H9 (cell line): ENCODE measurements around the gene LBHD2. TPM values are rescaled to one million over a fixed set of nuclear protein-coding genes. Genes with fewer than 3 reads are reported as not detected.

Experiments used
- DNase-seq: peaks from one replicate; pipeline ENCODE4 v3.0.0-alpha.2; 2017
- H2AFZ ChIP-seq: one replicate; pipeline ENCODE4 v1.6.1; 2013; ENCODE audit warnings: mild to moderate bottlenecking, low read length, control low read depth, moderate library complexity
- H2AK5ac ChIP-seq: 2 replicates; pipeline ENCODE4 v1.6.1; 2013; ENCODE audit warnings: low read length, control low read depth, mixed read lengths; ENCODE audit not compliant: insufficient read length
- H2BK120ac ChIP-seq: one replicate; pipeline ENCODE4 v1.6.1; 2013; ENCODE audit warnings: low read depth, mild to moderate bottlenecking, low read length, control low read depth, inconsistent platforms; ENCODE audit not compliant: poor library complexity, severe bottlenecking
- H2BK12ac ChIP-seq: 2 replicates; pipeline ENCODE4 v1.6.1; 2013; ENCODE audit warnings: low read length, control low read depth, mixed read lengths, low read depth; ENCODE audit not compliant: insufficient read length
- H2BK15ac ChIP-seq: 2 replicates; pipeline ENCODE4 v1.6.1; 2013; ENCODE audit warnings: low read depth, low read length, control low read depth
- H2BK20ac ChIP-seq: one replicate; pipeline ENCODE4 v1.6.1; 2013; ENCODE audit warnings: low read depth, mild to moderate bottlenecking, low read length, control low read depth, inconsistent platforms; ENCODE audit not compliant: poor library complexity, severe bottlenecking
- H2BK5ac ChIP-seq: 2 replicates; pipeline ENCODE4 v1.6.1; 2013; ENCODE audit warnings: low read length, control low read depth, mixed read lengths; ENCODE audit not compliant: insufficient read length
- H3K14ac ChIP-seq: 2 replicates; pipeline ENCODE4 v1.6.1; 2013; ENCODE audit warnings: low read length, control low read depth; ENCODE audit not compliant: insufficient read depth
- H3K18ac ChIP-seq: 2 replicates; pipeline ENCODE4 v1.6.1; 2013; ENCODE audit warnings: low read depth, mild to moderate bottlenecking, mixed read lengths, low read length, control low read depth; ENCODE audit not compliant: insufficient read length
- H3K23ac ChIP-seq: 2 replicates; pipeline ENCODE4 v1.6.1; 2013; ENCODE audit warnings: low read length, control low read depth, mixed read lengths, low read depth; ENCODE audit not compliant: insufficient read length
- H3K23me2 ChIP-seq: 2 replicates; pipeline ENCODE4 v1.6.1; 2013; ENCODE audit warnings: low read depth, mild to moderate bottlenecking, mixed read lengths, low read length, control low read depth; ENCODE audit not compliant: insufficient read length, poor library complexity, severe bottlenecking
- H3K27ac ChIP-seq: 2 replicates; pipeline ENCODE4 v1.5.1; 2013; ENCODE audit warnings: low read length, control low read depth, mixed read lengths, low read depth; ENCODE audit not compliant: insufficient read length
- H3K27me3 ChIP-seq: 2 replicates; pipeline ENCODE4 v1.6.1; 2013; ENCODE audit warnings: low read length, control low read depth, inconsistent platforms; ENCODE audit not compliant: insufficient read depth
- H3K4ac ChIP-seq: 2 replicates; pipeline ENCODE4 v1.6.1; 2013; ENCODE audit warnings: low read depth, mild to moderate bottlenecking, control low read depth, inconsistent platforms, low read length, moderate library complexity
- H3K4me1 ChIP-seq: 2 replicates; pipeline ENCODE4 v1.6.1; 2013; ENCODE audit warnings: low read length, control low read depth, inconsistent platforms; ENCODE audit not compliant: insufficient read depth
- H3K4me2 ChIP-seq: 2 replicates; pipeline ENCODE4 v1.6.1; 2013; ENCODE audit warnings: low read length, control low read depth, mixed read lengths; ENCODE audit not compliant: insufficient read length, insufficient read depth
- H3K56ac ChIP-seq: 2 replicates; pipeline ENCODE4 v1.6.1; 2013; ENCODE audit warnings: low read depth, mild to moderate bottlenecking, mixed read lengths, low read length, control low read depth; ENCODE audit not compliant: insufficient read length
- H3K79me1 ChIP-seq: 2 replicates; pipeline ENCODE4 v1.6.1; 2013; ENCODE audit warnings: low read depth, mild to moderate bottlenecking, moderate library complexity, low read length, control low read depth, inconsistent platforms; ENCODE audit not compliant: insufficient read depth, poor library complexity, severe bottlenecking
- H3K79me2 ChIP-seq: 2 replicates; pipeline ENCODE4 v1.6.1; 2013; ENCODE audit warnings: low read length, control low read depth, inconsistent platforms; ENCODE audit not compliant: insufficient read depth
- H3K9ac ChIP-seq: 2 replicates; pipeline ENCODE4 v1.6.1; 2013; ENCODE audit warnings: low read length, control low read depth, mixed read lengths; ENCODE audit not compliant: insufficient read length; ENCODE audit errors: extremely low read depth
- H3K9me3 ChIP-seq: one replicate; pipeline ENCODE4 v1.6.1; 2013; ENCODE audit warnings: low read depth, low read length, inconsistent platforms; ENCODE audit not compliant: control insufficient read depth
- H3T11ph ChIP-seq: one replicate; pipeline ENCODE4 v1.6.1; 2013; ENCODE audit warnings: mild to moderate bottlenecking, low read length, control low read depth, inconsistent platforms
- H4K20me1 ChIP-seq: one replicate; pipeline ENCODE4 v1.6.1; 2013; ENCODE audit not compliant: control insufficient read depth, insufficient read length, insufficient read depth
- H4K5ac ChIP-seq: 2 replicates; pipeline ENCODE4 v1.6.1; 2013; ENCODE audit warnings: low read depth, mild to moderate bottlenecking, mixed read lengths, low read length, control low read depth; ENCODE audit not compliant: insufficient read length
- H4K8ac ChIP-seq: replicated peaks from 2 replicates; pipeline ENCODE4 v1.6.1; 2013; ENCODE audit warnings: low read length, control low read depth, mixed read lengths, low read depth; ENCODE audit not compliant: insufficient read length
- H4K91ac ChIP-seq: 2 replicates; pipeline ENCODE4 v1.6.1; 2013; ENCODE audit warnings: low read depth, mild to moderate bottlenecking, moderate library complexity, mixed read lengths, low read length, control low read depth; ENCODE audit not compliant: insufficient read length
- H3K27ac Mint-ChIP-seq, 3 experiments: 2 replicates in 2 of 3; 3 replicates in 1 of 3; pipeline ENCODE4 v1.8.0; 2020 to 2021; ENCODE audit warnings: mixed read lengths in 3 of 3, mild to moderate bottlenecking in 1 of 3, moderate library complexity in 1 of 3
- H3K27me3 Mint-ChIP-seq: 2 replicates; pipeline ENCODE4 v1.8.0; 2021; ENCODE audit warnings: low read depth, mild to moderate bottlenecking, moderate library complexity, mixed read lengths
- H3K36me3 Mint-ChIP-seq, 3 experiments: 2 replicates in 2 of 3; 3 replicates in 1 of 3; pipeline ENCODE4 v1.8.0; 2020 to 2021; ENCODE audit warnings: low read depth in 3 of 3, mixed read lengths in 3 of 3; ENCODE audit not compliant: insufficient read depth in 1 of 3
- H3K4me1 Mint-ChIP-seq, 2 experiments: 2 replicates each; pipeline ENCODE4 v1.8.0; 2020; ENCODE audit warnings: mixed read lengths in 2 of 2
- H3K4me3 Mint-ChIP-seq, 2 experiments: 2 replicates in 1 of 2; 3 replicates in 1 of 2; pipeline ENCODE4 v1.8.0; 2020 to 2021; ENCODE audit warnings: mild to moderate bottlenecking in 2 of 2, mixed read lengths in 2 of 2, moderate library complexity in 1 of 2
- H3K9me3 Mint-ChIP-seq, 2 experiments: 2 replicates in 1 of 2; 3 replicates in 1 of 2; pipeline ENCODE4 v1.8.0; 2020; ENCODE audit warnings: mild to moderate bottlenecking in 2 of 2, mixed read lengths in 2 of 2, moderate library complexity in 1 of 2
- CTCF ChIP-seq: fragments of 200-600 bp; sonication (generic); conservative IDR thresholded peaks from 3 replicates; pipeline ENCODE4 v1.8.0; 2021; ENCODE audit warnings: antibody characterized with exemption, mild to moderate bottlenecking
- whole genome bisulfite sequencing: extraction: QIAGEN DNeasy Blood & Tissue Kit; methylation state at CpG from one replicate; pipeline ENCODE4 v1.1.7; 2013; ENCODE audit warnings: missing lambda C conversion rate, low lambda C conversion rate, mixed read lengths; ENCODE audit not compliant: insufficient read length; ENCODE audit errors: extremely low coverage; 5-methylcytosine and 5-hydroxymethylcytosine counted together
- total RNA-seq: library from RNA; stranded (reverse); gene quantifications from 2 replicates; pipeline ENCODE4 v1.2.1, GENCODE V29; 2021

LBHD2 gene
- total RNA-seq, 1 experiment from 2014 or later = not detected

- H3K79me2 ChIP-seq = no peaks in the 10 kb centered on the region
Observed at GRCh38 chr14:103118018-103118662, 34.1 kb downstream of the LBHD2 start.

More at GRCh38 chr14:103118018-103118662, 34.1 kb downstream of the LBHD2 start:
- H2AK5ac ChIP-seq = no peak overlapping the region
- H2BK20ac ChIP-seq = no peak overlapping the region
- no peak overlapping the region for H3K27ac Mint-ChIP-seq
- no peaks in the 10 kb centered on the region for H3K23me2 ChIP-seq
- no peak for DNase-seq
- H3K9ac ChIP-seq = no peak overlapping the region
- H4K5ac ChIP-seq = no peak overlapping the region
- H3K18ac ChIP-seq = no peak overlapping the region
- H3K4me1 Mint-ChIP-seq = peaks cover 11 to 18% of the 10 kb centered on the region in 2 experiments
- H3K79me1 ChIP-seq = no peaks in the 10 kb centered on the region
- no peak overlapping the region for H3K56ac ChIP-seq
- H3K4ac ChIP-seq = no peak overlapping the region
- H3K27ac ChIP-seq = no peak overlapping the region
- no peak overlapping the region for H4K91ac ChIP-seq
- no peak overlapping the region for H2BK12ac ChIP-seq
- no peak for TF ChIP-seq CTCF
- H2BK120ac ChIP-seq = no peak overlapping the region
- no CpG with 5 or more reads among the region's 10 CpGs for WGBS
- peaks cover 4% of the 10 kb centered on the region for H3K27me3 Mint-ChIP-seq
- no peak overlapping the region for H3K14ac ChIP-seq
- no peaks in the 10 kb centered on the region for H4K20me1 ChIP-seq
- H3K9me3 Mint-ChIP-seq = no peaks in the 10 kb centered on the region
- H3K4me3 Mint-ChIP-seq = no peak overlapping the region
- H3K9me3 ChIP-seq = no peaks in the 10 kb centered on the region
- no peak overlapping the region for H3K23ac ChIP-seq
- no peak overlapping the region for H2AFZ ChIP-seq
- peaks cover 4% of the 10 kb centered on the region; the same call in 1 of the 2 replicates for H3K4me1 ChIP-seq
- no peak overlapping the region for H4K8ac ChIP-seq
- H3K4me2 ChIP-seq = no peak overlapping the region
- H3T11ph ChIP-seq = no peak overlapping the region
- H2BK15ac ChIP-seq = no peak overlapping the region
- no peaks in the 10 kb centered on the region for H3K27me3 ChIP-seq
- H2BK5ac ChIP-seq = no peak overlapping the region
- no peaks in the 10 kb centered on the region for H3K36me3 Mint-ChIP-seq
